Vagina (tissue), 2 donors: ENCODE results near the gene AP5M1.

Source experiments
- CTCF ChIP-seq, 3 experiments: fragments of 450-650 bp in 2 of 3; fragments of 200-600 bp in 1 of 3; sonication (generic) in 1 of 3; IDR thresholded peaks; one replicate each; pipeline ENCODE4 v1.5.1; 2017 to 2019; ENCODE audit warnings: antibody characterized with exemption in 3 of 3, mild to moderate bottlenecking in 2 of 3, moderate library complexity in 2 of 3
- POLR2A ChIP-seq, 2 donors: fragments of 450-650 bp; IDR thresholded peaks; one replicate each; pipeline ENCODE4 v1.6.1; 2017; ENCODE audit warnings: antibody characterized with exemption in 2 of 2, mild to moderate bottlenecking in 2 of 2, moderate library complexity in 2 of 2
- POLR2AphosphoS5 ChIP-seq, 2 donors: sonication (generic); formaldehyde crosslinking; IDR thresholded peaks; one replicate each; pipeline ENCODE4 v1.9.0; 2017; ENCODE audit warnings: antibody characterized with exemption in 2 of 2, mild to moderate bottlenecking in 2 of 2, low read depth in 1 of 2; ENCODE audit not compliant: insufficient read depth in 1 of 2

- no peak for TF ChIP-seq CTCF (IDR thresholded peaks at IDR 0.05)
- no peak for TF ChIP-seq POLR2A (IDR thresholded peaks at IDR 0.05)
- TF ChIP-seq POLR2AphosphoS5 (IDR thresholded peaks at IDR 0.05; ENCODE audit: insufficient read depth in 1 of 2, low read depth in 1 of 2): no peak
Observed at GRCh38 chr14:57243320-57243719, 25.5 kb upstream of the AP5M1 start.
